ENCODE results near the gene LKAAEAR1. TPM values are rescaled to one million over a fixed set of nuclear protein-coding genes. Genes with fewer than 3 reads are reported as not detected.

LKAAEAR1 gene
- total RNA-seq, 2 experiments from 2014 or later, result not detected

- ChIA-PET CTCF (ENCODE audit: unreplicated experiment) (interaction anchor here (0.5 kb wide), 1 partner anchor 15 kb away, joined by 6 read pairs; no protein-coding TSS in a partner anchor), POLR2A (no interaction called here)
- H3K79me2 ChIP-seq (ENCODE audit: insufficient read depth, low read depth, low read length), result no peaks in the 10 kb centered on the region
- H3K27ac ChIP-seq (ENCODE audit: low read depth, low read length, poor library complexity, severe bottlenecking), result no peak overlapping the region
- DNase-seq (ENCODE audit: low spot score), result no peak
- no peaks in the 10 kb centered on the region for H3K9me2 ChIP-seq (ENCODE audit: insufficient read depth, low read length)
- peaks cover 13% of the 10 kb centered on the region for H3K4me1 ChIP-seq (ENCODE audit: insufficient read depth, low read length, poor library complexity, severe bottlenecking)
- H3K4me3 ChIP-seq (ENCODE audit: low read depth, low read length, poor library complexity, severe bottlenecking), result no peak overlapping the region
- H3K4me2 ChIP-seq (ENCODE audit: low read length), result no peak overlapping the region
- BruUV-seq (replicated peaks), result no TSS peak
- no peak for TF ChIP-seq EZH2phosphoT487 (IDR thresholded peaks at IDR 0.05; ENCODE audit: borderline replicate concordance, low read depth, low read length)
- TF ChIP-seq CTCF (conservative IDR thresholded peaks at IDR 0.05; ENCODE audit: low read length), result no peak
- no peak overlapping the region for H2AFZ ChIP-seq (ENCODE audit: low read length)
- no peaks in the 10 kb centered on the region for H3K9me3 ChIP-seq (ENCODE audit: low read length)
- H3K36me3 ChIP-seq (ENCODE audit: insufficient read depth, low read length), result no peaks in the 10 kb centered on the region
- no peaks in the 10 kb centered on the region for H4K20me1 ChIP-seq (ENCODE audit: insufficient read depth, low read length)
- intact Hi-C loops (cut with micrococcal nuclease; ENCODE audit: unreplicated experiment), result no loop called here
Observed at GRCh38 chr20:64045346-64046011, 38.7 kb downstream of the LKAAEAR1 start.

GRCh38 chr20:64044484-64045247 is 39.5 kb downstream of the LKAAEAR1 start:
- Histone ChIP-seq H3K4me3 (ENCODE audit: low read depth, low read length, poor library complexity, severe bottlenecking) (no peak overlapping the region), H3K4me1 (ENCODE audit: insufficient read depth, low read length, poor library complexity, severe bottlenecking) (peaks cover 13% of the 10 kb centered on the region), H3K9me2 (ENCODE audit: insufficient read depth, low read length) (no peaks in the 10 kb centered on the region), H3K27ac (ENCODE audit: low read depth, low read length, poor library complexity, severe bottlenecking) (no peak overlapping the region), H2AFZ (ENCODE audit: low read length) (no peak overlapping the region), H3K36me3 (ENCODE audit: insufficient read depth, low read length) (no peaks in the 10 kb centered on the region), H3K4me2 (ENCODE audit: low read length) (no peak overlapping the region), H4K20me1 (ENCODE audit: insufficient read depth, low read length) (no peaks in the 10 kb centered on the region), H3K79me2 (ENCODE audit: insufficient read depth, low read depth, low read length) (no peaks in the 10 kb centered on the region), H3K9me3 (ENCODE audit: low read length) (no peaks in the 10 kb centered on the region)
- ChIA-PET POLR2A (no interaction called here), CTCF (ENCODE audit: unreplicated experiment) (no interaction called here)
- no TSS peak for BruUV-seq (replicated peaks)
- intact Hi-C loops (cut with micrococcal nuclease; ENCODE audit: unreplicated experiment), result no loop called here
- no peak for DNase-seq (ENCODE audit: low spot score)
- TF ChIP-seq EZH2phosphoT487 (IDR thresholded peaks at IDR 0.05; ENCODE audit: borderline replicate concordance, low read depth, low read length), result no peak
- no peak for TF ChIP-seq CTCF (conservative IDR thresholded peaks at IDR 0.05; ENCODE audit: low read length)

- Histone ChIP-seq H3K27ac (ENCODE audit: low read depth, low read length, poor library complexity, severe bottlenecking) (no peak overlapping the region), H3K9me3 (ENCODE audit: low read length) (no peaks in the 10 kb centered on the region), H3K79me2 (ENCODE audit: insufficient read depth, low read depth, low read length) (no peaks in the 10 kb centered on the region), H2AFZ (ENCODE audit: low read length) (no peak overlapping the region), H3K4me1 (ENCODE audit: insufficient read depth, low read length, poor library complexity, severe bottlenecking) (peaks cover 21% of the 10 kb centered on the region), H3K4me2 (ENCODE audit: low read length) (no peak overlapping the region), H4K20me1 (ENCODE audit: insufficient read depth, low read length) (no peaks in the 10 kb centered on the region), H3K36me3 (ENCODE audit: insufficient read depth, low read length) (no peaks in the 10 kb centered on the region), H3K4me3 (ENCODE audit: low read depth, low read length, poor library complexity, severe bottlenecking) (no peak overlapping the region), H3K9me2 (ENCODE audit: insufficient read depth, low read length) (no peaks in the 10 kb centered on the region)
- TF ChIP-seq CTCF (conservative IDR thresholded peaks at IDR 0.05; ENCODE audit: low read length), result no peak
- no peak for TF ChIP-seq EZH2phosphoT487 (IDR thresholded peaks at IDR 0.05; ENCODE audit: borderline replicate concordance, low read depth, low read length)
- CTCF ChIA-PET (ENCODE audit: unreplicated experiment), result no interaction called here
- POLR2A ChIA-PET, result no interaction called here
- BruUV-seq (replicated peaks), result no TSS peak
- intact Hi-C loops (cut with micrococcal nuclease; ENCODE audit: unreplicated experiment), result no loop called here
- no peak for DNase-seq (ENCODE audit: low spot score)
Observed at GRCh38 chr20:64043768-64044167, 40.4 kb downstream of the LKAAEAR1 start.

All from OCI-LY7 (cell line).